GM12892 (cell line): ENCODE data around the gene GRIN1.
A peak's percentile ranks its signal among the peaks of the same experiment; 100 is the strongest.

Source experiments
- DNase-seq: peaks from one replicate; pipeline ENCODE4 v3.0.0; 2011; ENCODE audit not compliant: insufficient read length
- FAIRE-seq: peaks from 2 replicates; lab custom pipeline; 2011; peaks lifted over from hg19 to GRCh38; lab: Jason Lieb, UNC
- POLR2A ChIP-seq: IDR thresholded peaks from 2 replicates; pipeline ENCODE4 v1.6.1; 2011; ENCODE audit warnings: low read depth, low read length, control low read depth
- POLR2AphosphoS5 ChIP-seq: IDR thresholded peaks from 2 replicates; pipeline ENCODE4 v1.6.1; 2011; ENCODE audit warnings: low read depth, low read length, control low read depth
- TAF1 ChIP-seq: IDR thresholded peaks from 2 replicates; pipeline ENCODE4 v1.6.1; 2011; ENCODE audit warnings: low read depth, mild to moderate bottlenecking, control low read depth, low read length, borderline replicate concordance

GRIN1 gene

GRCh38 chr9:137106662-137107250, 32.2 kb upstream of the GRIN1 start:
- DNase-seq (no peak), FAIRE-seq (no peak)
- TF ChIP-seq POLR2AphosphoS5, result no peak
- TF ChIP-seq POLR2A, result no peak
- no peak for TF ChIP-seq TAF1

- TF ChIP-seq POLR2A (no peak), TAF1 (no peak), POLR2AphosphoS5 (no peak)
- FAIRE-seq (no peak), DNase-seq (no peak)
Observed at GRCh38 chr9:137107312-137107921, 31.5 kb upstream of the GRIN1 start.

GRCh38 chr9:137107982-137108381, 31.0 kb upstream of the GRIN1 start:
- no peak for FAIRE-seq
- TF ChIP-seq TAF1 (no peak), POLR2A (no peak), POLR2AphosphoS5 (no peak)
- DNase-seq, result no peak

- TF ChIP-seq POLR2AphosphoS5 (peak; percentile 13; the same call in 1 of the 2 replicates), POLR2A (no peak), TAF1 (no peak)
- no peak for DNase-seq
- no peak for FAIRE-seq
Observed at GRCh38 chr9:137108608-137109249, 30.2 kb upstream of the GRIN1 start.

GRCh38 chr9:137109250-137110146, 29.5 kb upstream of the GRIN1 start:
- no peak for FAIRE-seq
- no peak for TF ChIP-seq POLR2A
- TF ChIP-seq POLR2AphosphoS5, result no peak; the same call in 1 of the 2 replicates
- TF ChIP-seq TAF1, result no peak
- DNase-seq, result no peak

GRCh38 chr9:137110147-137110910, 28.6 kb upstream of the GRIN1 start:
- no peak for FAIRE-seq
- DNase-seq, result no peak
- TF ChIP-seq POLR2AphosphoS5 (no peak), POLR2A (no peak), TAF1 (no peak)

GRCh38 chr9:137110911-137111787, 27.8 kb upstream of the GRIN1 start:
- DNase-seq (no peak), FAIRE-seq (no peak)
- no peak for TF ChIP-seq POLR2A
- TF ChIP-seq POLR2AphosphoS5, result no peak

- FAIRE-seq (no peak), DNase-seq (no peak)
- TF ChIP-seq POLR2AphosphoS5 (no peak), POLR2A (no peak), TAF1 (no peak)
Observed at GRCh38 chr9:137111788-137112563, 27.0 kb upstream of the GRIN1 start.
